A549 (cell line): ENCODE measurements around the gene PRR20A.
"Not testable (repeated sequence)": the region's sequence is repeated elsewhere in the genome, so short reads cannot be mapped to it uniquely, and the experiment has no call there.

ENCODE experiments used
- CTCF ChIP-seq: fragments of >200 bp; sonication (Bioruptor Twin); formaldehyde crosslinking; IDR thresholded peaks from 3 replicates; pipeline ENCODE4 v1.5.1; 2016
- HMGXB4 ChIP-seq: fragments of 250-450 bp; sonication (Bioruptor Pico); IDR thresholded peaks from 2 replicates; pipeline ENCODE4 v1.5.0; 2021; ENCODE audit warnings: mild to moderate bottlenecking, moderate library complexity, borderline replicate concordance

- not testable (repeated sequence) for TF ChIP-seq CTCF, HMGXB4
Measured at GRCh38 chr13:57147188-57147587, 6.5 kb downstream of the PRR20A start, which contains the start of gene PRR20B.
